GM23338 (cell line): ENCODE data around the gene SLC9A9. TPM values are rescaled to one million over a fixed set of nuclear protein-coding genes. Genes with fewer than 3 reads are reported as not detected.
"Not testable (repeated sequence)": the region's sequence is repeated elsewhere in the genome, so short reads cannot be mapped to it uniquely, and the experiment has no call there.

Experiments
- ATAC-seq: fragments of 200-7000 bp; cut with Tn5 transposase; 3 replicates; pipeline ENCODE4 v1.9.1; 2020
- DNase-seq: peaks from one replicate; pipeline ENCODE4 v3.0.0-alpha.2; 2015; ENCODE audit warnings: low spot score
- H2AFZ ChIP-seq: fragments of 200-600 bp; sonication (generic); 2 replicates; pipeline ENCODE4 v1.8.0; 2016; ENCODE audit warnings: antibody characterized with exemption, mild to moderate bottlenecking, moderate library complexity
- H3F3A ChIP-seq: fragments of 200-600 bp; sonication (generic); replicated peaks from 2 replicates; pipeline ENCODE4 v1.8.0; 2017; ENCODE audit warnings: antibody characterized with exemption, mixed run types, low read depth
- H3K27ac ChIP-seq: fragments of 200-600 bp; sonication (generic); 2 replicates; pipeline ENCODE4 v1.6.1; 2016; ENCODE audit warnings: low read depth
- H3K27me3 ChIP-seq: fragments of 200-600 bp; sonication (generic); 2 replicates; pipeline ENCODE4 v1.8.0; 2016; ENCODE audit warnings: mild to moderate bottlenecking, mixed run types, moderate library complexity; ENCODE audit not compliant: insufficient read depth
- H3K36me3 ChIP-seq: fragments of 200-600 bp; sonication (generic); 2 replicates; pipeline ENCODE4 v1.8.0; 2016; ENCODE audit warnings: mild to moderate bottlenecking; ENCODE audit not compliant: insufficient read depth
- H3K4me1 ChIP-seq: fragments of 200-600 bp; sonication (generic); 2 replicates; pipeline ENCODE4 v1.8.0; 2016; ENCODE audit warnings: mild to moderate bottlenecking, moderate library complexity; ENCODE audit not compliant: insufficient read depth
- H3K4me2 ChIP-seq: fragments of 200-600 bp; sonication (generic); 2 replicates; pipeline ENCODE4 v1.7.1; 2017; ENCODE audit warnings: mixed run types
- H3K4me3 ChIP-seq: fragments of 200-600 bp; sonication (generic); 2 replicates; pipeline ENCODE4 v1.6.1; 2016; ENCODE audit warnings: mixed run types
- H3K79me2 ChIP-seq: fragments of 200-600 bp; sonication (generic); replicated peaks from 2 replicates; pipeline ENCODE4 v1.8.0; 2017; ENCODE audit warnings: mild to moderate bottlenecking; ENCODE audit not compliant: insufficient read depth
- H3K9me2 ChIP-seq: fragments of 200-600 bp; sonication (generic); 2 replicates; pipeline ENCODE4 v1.8.0; 2017; ENCODE audit not compliant: insufficient read depth
- H4K20me1 ChIP-seq: fragments of 200-600 bp; sonication (generic); replicated peaks from 2 replicates; pipeline ENCODE4 v1.8.0; 2017; ENCODE audit warnings: mild to moderate bottlenecking; ENCODE audit not compliant: insufficient read depth
- H3K27ac Mint-ChIP-seq: 2 replicates; pipeline ENCODE4 v1.8.0; 2020; ENCODE audit warnings: inconsistent platforms, mild to moderate bottlenecking, moderate library complexity, mixed read lengths
- H3K27me3 Mint-ChIP-seq: 3 replicates; pipeline ENCODE4 v1.8.0; 2022; ENCODE audit warnings: low read depth, mild to moderate bottlenecking, moderate library complexity, mixed read lengths, inconsistent platforms; ENCODE audit not compliant: insufficient read depth, poor library complexity
- H3K36me3 Mint-ChIP-seq: 3 replicates; pipeline ENCODE4 v1.8.0; 2021; ENCODE audit warnings: low read depth, mild to moderate bottlenecking, inconsistent platforms, moderate library complexity, mixed read lengths
- H3K4me1 Mint-ChIP-seq: 3 replicates; pipeline ENCODE4 v1.8.0; 2020; ENCODE audit warnings: mild to moderate bottlenecking, inconsistent platforms, mixed read lengths
- H3K4me3 Mint-ChIP-seq: 3 replicates; pipeline ENCODE4 v1.8.0; 2021; ENCODE audit warnings: moderate library complexity, mild to moderate bottlenecking, inconsistent platforms, mixed read lengths
- H3K9me3 Mint-ChIP-seq: 3 replicates; pipeline ENCODE4 v1.8.0; 2020; ENCODE audit warnings: moderate library complexity, mild to moderate bottlenecking, inconsistent platforms, mixed read lengths
- CREB1 ChIP-seq: fragments of 250-450 bp; sonication (Bioruptor Pico); IDR thresholded peaks from 2 replicates; pipeline ENCODE4 v1.5.0; 2020; ENCODE audit warnings: low read depth, mild to moderate bottlenecking, moderate library complexity
- POLR2AphosphoS5 ChIP-seq: IDR thresholded peaks from 2 replicates; pipeline ENCODE4 v1.6.1; 2016; ENCODE audit warnings: antibody characterized with exemption, low read depth
- ZNF331 ChIP-seq: fragments of 250-450 bp; sonication (Bioruptor Pico); IDR thresholded peaks from 2 replicates; pipeline ENCODE4 v1.5.0; 2020; ENCODE audit warnings: low read depth, mild to moderate bottlenecking, moderate library complexity
- polyA plus RNA-seq: library from polyadenylated mRNA; unstranded; fragments of >200 nt; fragmentation: Nextera tagmentation; extraction: Ambion mirVana; gene quantifications from 2 replicates; pipeline ENCODE4 v1.2.1, GENCODE V29; 2016
- total RNA-seq: library from RNA; depleted of rRNA; stranded (reverse); fragments of >200 nt; shearing (Covaris generic); gene quantifications from 2 replicates; pipeline ENCODE4 v1.2.3, GENCODE V29; 2014
- TF ChIP-seq, protein P1 (sequence below), 2 experiments: fragments of 200-600 bp in 1 of 2; sonication (generic) in 1 of 2; conservative IDR thresholded peaks; 2 replicates each; pipeline versions ENCODE4 v1.5.1 to v1.6.1; 2016 to 2017; ENCODE audit warnings: antibody characterized with exemption in 2 of 2, low read depth in 2 of 2, mild to moderate bottlenecking in 2 of 2, moderate library complexity in 1 of 2
- TF ChIP-seq, protein P2 (sequence below): IDR thresholded peaks from 2 replicates; pipeline ENCODE4 v1.6.1; 2016; ENCODE audit warnings: antibody characterized with exemption

SLC9A9 gene
- total and polyA plus RNA-seq, 2 experiments from 2014 or later, result 1.3 to 1.6 TPM

- not testable (repeated sequence) for H3K79me2 ChIP-seq, H3K27me3 Mint-ChIP-seq, H3K27ac Mint-ChIP-seq, ATAC-seq, H3K4me3 ChIP-seq, H3F3A ChIP-seq, H3K9me2 ChIP-seq, H2AFZ ChIP-seq, H3K27me3 ChIP-seq, DNase-seq, H4K20me1 ChIP-seq, H3K4me2 ChIP-seq, H3K4me3 Mint-ChIP-seq, H3K36me3 ChIP-seq, H3K27ac ChIP-seq
- Mint-ChIP-seq H3K36me3 (peaks cover 20% of the 10 kb centered on the region), H3K9me3 (peaks cover 21% of the 10 kb centered on the region), H3K4me1 (peaks cover 24% of the 10 kb centered on the region)
- H3K4me1 ChIP-seq, result peaks cover 31% of the 10 kb centered on the region
Measured at GRCh38 chr3:143798151-143798550, 50.1 kb downstream of the SLC9A9 start.

DNA sequence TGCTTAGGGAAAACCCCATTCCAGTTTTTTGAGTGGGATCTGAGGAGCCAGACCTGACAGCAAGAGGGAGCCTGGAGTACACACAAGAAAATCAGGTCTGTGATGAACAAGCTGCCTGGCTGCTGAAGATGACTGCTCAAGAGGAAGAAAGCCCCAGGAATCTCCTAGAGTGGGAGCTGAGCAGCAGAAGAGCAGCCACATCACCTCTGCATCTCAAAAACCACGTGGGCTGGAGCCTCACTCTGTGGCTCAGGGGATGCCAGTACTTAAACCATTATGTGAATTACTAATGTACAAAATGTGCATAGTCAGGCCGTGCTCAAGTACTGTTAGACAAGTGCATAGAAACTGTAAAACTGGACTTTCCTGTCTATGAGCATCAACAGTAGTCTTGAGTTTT lies 52.4 kb downstream of the SLC9A9 start:
- Mint-ChIP-seq H3K4me1 (peaks cover 24% of the 10 kb centered on the region), H3K9me3 (peaks cover 26% of the 10 kb centered on the region), H3K27ac (no peak overlapping the region), H3K4me3 (no peak overlapping the region), H3K27me3 (peaks cover 6% of the 10 kb centered on the region), H3K36me3 (peaks cover 26% of the 10 kb centered on the region)
- Histone ChIP-seq H3K27ac (no peak overlapping the region), H3K4me3 (no peak overlapping the region), H4K20me1 (no peaks in the 10 kb centered on the region), H3K9me2 (peaks cover 3% of the 10 kb centered on the region; the same call in 1 of the 2 replicates), H3K4me2 (no peak overlapping the region), H3K4me1 (peaks cover 31% of the 10 kb centered on the region), H2AFZ (no peak overlapping the region), H3F3A (no peaks in the 10 kb centered on the region), H3K36me3 (no peaks in the 10 kb centered on the region; the same call in 1 of the 2 replicates), H3K79me2 (no peaks in the 10 kb centered on the region), H3K27me3 (no peaks in the 10 kb centered on the region)
- DNase-seq (no peak), ATAC-seq (peak; percentile 42; the same call in 2 of the 3 replicates)
- no peak for TF ChIP-seq ZNF331 (CRISPR knock-in tag)
- TF ChIP-seq, protein P1, sequence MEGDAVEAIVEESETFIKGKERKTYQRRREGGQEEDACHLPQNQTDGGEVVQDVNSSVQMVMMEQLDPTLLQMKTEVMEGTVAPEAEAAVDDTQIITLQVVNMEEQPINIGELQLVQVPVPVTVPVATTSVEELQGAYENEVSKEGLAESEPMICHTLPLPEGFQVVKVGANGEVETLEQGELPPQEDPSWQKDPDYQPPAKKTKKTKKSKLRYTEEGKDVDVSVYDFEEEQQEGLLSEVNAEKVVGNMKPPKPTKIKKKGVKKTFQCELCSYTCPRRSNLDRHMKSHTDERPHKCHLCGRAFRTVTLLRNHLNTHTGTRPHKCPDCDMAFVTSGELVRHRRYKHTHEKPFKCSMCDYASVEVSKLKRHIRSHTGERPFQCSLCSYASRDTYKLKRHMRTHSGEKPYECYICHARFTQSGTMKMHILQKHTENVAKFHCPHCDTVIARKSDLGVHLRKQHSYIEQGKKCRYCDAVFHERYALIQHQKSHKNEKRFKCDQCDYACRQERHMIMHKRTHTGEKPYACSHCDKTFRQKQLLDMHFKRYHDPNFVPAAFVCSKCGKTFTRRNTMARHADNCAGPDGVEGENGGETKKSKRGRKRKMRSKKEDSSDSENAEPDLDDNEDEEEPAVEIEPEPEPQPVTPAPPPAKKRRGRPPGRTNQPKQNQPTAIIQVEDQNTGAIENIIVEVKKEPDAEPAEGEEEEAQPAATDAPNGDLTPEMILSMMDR (conservative IDR thresholded peaks at IDR 0.05; ENCODE audit: low read depth in 2 of 2), result peak in 1 of 2 experiments; percentile 42; a peak in 2 of 4 replicates

GRCh38 chr3:143794793-143795462 lies 53.3 kb downstream of the SLC9A9 start:
- H3K27ac ChIP-seq, result no peak overlapping the region
- H3K4me3 ChIP-seq, result peak overlapping the region; percentile 1; the same call in 1 of the 2 replicates
- no peak for TF ChIP-seq CREB1 (CRISPR knock-in tag)
- TF ChIP-seq, protein P2, sequence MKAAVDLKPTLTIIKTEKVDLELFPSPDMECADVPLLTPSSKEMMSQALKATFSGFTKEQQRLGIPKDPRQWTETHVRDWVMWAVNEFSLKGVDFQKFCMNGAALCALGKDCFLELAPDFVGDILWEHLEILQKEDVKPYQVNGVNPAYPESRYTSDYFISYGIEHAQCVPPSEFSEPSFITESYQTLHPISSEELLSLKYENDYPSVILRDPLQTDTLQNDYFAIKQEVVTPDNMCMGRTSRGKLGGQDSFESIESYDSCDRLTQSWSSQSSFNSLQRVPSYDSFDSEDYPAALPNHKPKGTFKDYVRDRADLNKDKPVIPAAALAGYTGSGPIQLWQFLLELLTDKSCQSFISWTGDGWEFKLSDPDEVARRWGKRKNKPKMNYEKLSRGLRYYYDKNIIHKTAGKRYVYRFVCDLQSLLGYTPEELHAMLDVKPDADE, result no peak
- TF ChIP-seq POLR2AphosphoS5, result no peak
- TF ChIP-seq, protein P1 (conservative IDR thresholded peaks at IDR 0.05; ENCODE audit: low read depth in 2 of 2), result no peak
- ATAC-seq, result peak; percentile 81
- H3K4me1 ChIP-seq, result peaks cover 31% of the 10 kb centered on the region
- Mint-ChIP-seq H3K4me3 (peak overlapping the region; percentile 16), H3K36me3 (peaks cover 26% of the 10 kb centered on the region), H3K27ac (no peak overlapping the region; the same call in 1 of the 2 replicates), H3K4me1 (peaks cover 24% of the 10 kb centered on the region), H3K27me3 (peaks cover 6% of the 10 kb centered on the region), H3K9me3 (peaks cover 26% of the 10 kb centered on the region)
- no peaks in the 10 kb centered on the region; the same call in 1 of the 2 replicates for H3K36me3 ChIP-seq
- H3K27me3 ChIP-seq, result no peaks in the 10 kb centered on the region
- peaks cover 3% of the 10 kb centered on the region; the same call in 1 of the 2 replicates for H3K9me2 ChIP-seq
- no peaks in the 10 kb centered on the region for H3F3A ChIP-seq
- H3K79me2 ChIP-seq, result no peaks in the 10 kb centered on the region
- no peak for DNase-seq
- no peaks in the 10 kb centered on the region for H4K20me1 ChIP-seq
- H3K4me2 ChIP-seq, result peak overlapping the region; percentile 41
- H2AFZ ChIP-seq, result no peak overlapping the region
